Activated CD8-positive, alpha-beta memory T cell treated with anti-CD3 and anti-CD28 coated beads for 24 hours (primary cell): ENCODE data around the gene TP73.

Source experiments
- DNase-seq: peaks from one replicate; pipeline ENCODE4 v3.0.0-alpha.2; 2020

Gene TP73

GRCh38 chr1:3731583-3732433, 79.5 kb downstream of the TP73 start:
- DNase-seq: no peak

DNA sequence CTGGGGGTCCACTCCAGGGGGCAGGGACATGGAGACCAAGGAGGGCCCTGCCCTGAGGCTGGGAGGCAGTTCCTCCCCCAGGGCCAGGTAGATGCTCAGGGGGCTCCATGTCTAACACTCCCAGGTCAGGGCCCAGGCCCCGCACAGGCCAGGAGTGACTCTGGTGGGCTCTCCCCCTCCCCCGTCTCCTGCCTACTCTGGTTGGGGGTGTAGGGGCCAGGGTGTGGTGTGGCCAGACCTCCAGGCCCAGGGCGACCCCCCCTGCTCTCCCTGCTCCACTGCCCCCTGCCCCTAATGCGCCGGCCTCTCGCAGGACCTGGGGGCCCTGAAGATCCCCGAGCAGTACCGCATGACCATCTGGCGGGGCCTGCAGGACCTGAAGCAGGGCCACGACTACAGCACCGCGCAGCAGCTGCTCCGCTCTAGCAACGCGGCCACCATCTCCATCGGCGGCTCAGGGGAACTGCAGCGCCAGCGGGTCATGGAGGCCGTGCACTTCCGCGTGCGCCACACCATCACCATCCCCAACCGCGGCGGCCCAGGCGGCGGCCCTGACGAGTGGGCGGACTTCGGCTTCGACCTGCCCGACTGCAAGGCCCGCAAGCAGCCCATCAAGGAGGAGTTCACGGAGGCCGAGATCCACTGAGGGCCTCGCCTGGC, 80.2 kb downstream of the TP73 start:
- DNase-seq: no peak

DNA sequence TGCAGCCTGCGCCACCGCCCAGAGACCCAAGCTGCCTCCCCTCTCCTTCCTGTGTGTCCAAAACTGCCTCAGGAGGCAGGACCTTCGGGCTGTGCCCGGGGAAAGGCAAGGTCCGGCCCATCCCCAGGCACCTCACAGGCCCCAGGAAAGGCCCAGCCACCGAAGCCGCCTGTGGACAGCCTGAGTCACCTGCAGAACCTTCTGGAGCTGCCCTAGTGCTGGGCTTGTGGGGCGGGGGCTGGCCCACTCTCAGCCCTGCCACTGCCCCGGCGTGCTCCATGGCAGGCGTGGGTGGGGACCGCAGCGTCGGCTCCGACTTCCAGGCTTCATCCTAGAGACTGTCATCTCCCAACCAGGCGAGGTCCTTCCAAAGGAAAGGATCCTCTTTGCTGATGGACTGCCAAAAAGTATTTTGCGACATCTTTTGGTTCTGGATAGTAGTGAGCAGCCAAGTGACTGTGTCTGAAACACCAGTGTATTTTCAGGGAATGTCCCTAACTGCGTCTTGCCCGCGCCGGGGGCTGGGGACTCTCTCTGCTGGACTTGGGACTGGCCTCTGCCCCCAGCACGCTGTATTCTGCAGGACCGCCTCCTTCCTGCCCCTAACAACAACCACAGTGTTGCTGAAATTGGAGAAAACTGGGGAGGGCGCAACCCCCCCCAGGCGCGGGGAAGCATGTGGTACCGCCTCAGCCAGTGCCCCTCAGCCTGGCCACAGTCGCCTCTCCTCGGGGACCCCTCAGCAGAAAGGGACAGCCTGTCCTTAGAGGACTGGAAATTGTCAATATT, 81.0 kb downstream of the TP73 start:
- no peak for DNase-seq

DNA sequence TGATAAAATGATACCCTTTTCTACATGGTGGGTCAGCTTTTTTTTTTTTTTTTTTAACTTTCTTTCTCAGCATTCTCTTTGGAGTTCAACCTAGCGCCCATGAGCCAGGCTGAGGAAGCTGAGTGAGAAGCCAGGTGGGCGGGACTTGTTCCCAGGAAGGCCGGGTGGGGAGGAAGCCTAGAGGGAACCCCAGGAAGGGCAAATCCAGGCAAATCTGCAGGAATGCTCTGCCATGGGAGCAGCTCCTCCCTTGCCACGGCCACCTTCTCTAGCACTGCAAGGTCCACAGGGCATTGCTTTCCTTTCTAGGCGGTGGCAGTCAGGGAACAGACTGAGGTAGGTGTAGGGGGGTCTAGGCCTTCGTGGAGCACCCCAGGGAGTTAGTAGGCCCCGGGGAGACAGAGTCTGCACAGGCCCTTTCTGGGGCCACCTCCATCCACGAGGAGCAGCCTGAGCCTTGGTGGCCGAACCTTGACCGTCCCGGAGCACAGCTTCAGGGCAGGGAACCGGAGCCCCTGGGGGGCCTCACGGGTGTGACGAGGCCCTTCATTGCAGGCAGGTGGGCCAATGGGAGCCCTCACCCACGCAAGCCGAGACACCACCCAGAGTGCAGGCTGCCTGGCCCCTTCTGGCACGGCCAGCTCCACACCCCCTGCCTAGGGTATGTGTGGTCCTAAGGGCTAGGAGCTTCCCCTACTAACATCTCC, 81.7 kb downstream of the TP73 start:
- DNase-seq: no peak

DNA sequence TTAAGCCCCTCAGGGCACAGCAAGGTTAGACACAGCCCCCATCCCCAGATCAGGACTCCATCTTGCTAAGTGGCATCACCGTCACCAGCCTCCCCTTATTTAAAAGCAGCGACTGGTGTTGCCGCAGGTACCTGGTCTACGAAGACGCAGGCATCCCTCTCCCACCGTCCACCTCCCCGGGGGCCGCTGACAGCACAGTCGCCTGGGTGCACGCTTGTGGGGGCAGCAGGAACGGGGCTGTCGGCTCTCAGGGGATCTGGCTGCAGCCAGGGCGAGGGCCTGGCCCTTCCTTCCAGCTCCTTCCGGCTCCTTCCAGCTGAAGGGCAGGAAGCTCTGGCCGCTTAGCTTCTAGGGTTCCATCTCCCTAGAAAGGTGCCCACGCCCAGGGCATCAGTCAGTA, 82.3 kb downstream of the TP73 start:
- DNase-seq: no peak

DNA sequence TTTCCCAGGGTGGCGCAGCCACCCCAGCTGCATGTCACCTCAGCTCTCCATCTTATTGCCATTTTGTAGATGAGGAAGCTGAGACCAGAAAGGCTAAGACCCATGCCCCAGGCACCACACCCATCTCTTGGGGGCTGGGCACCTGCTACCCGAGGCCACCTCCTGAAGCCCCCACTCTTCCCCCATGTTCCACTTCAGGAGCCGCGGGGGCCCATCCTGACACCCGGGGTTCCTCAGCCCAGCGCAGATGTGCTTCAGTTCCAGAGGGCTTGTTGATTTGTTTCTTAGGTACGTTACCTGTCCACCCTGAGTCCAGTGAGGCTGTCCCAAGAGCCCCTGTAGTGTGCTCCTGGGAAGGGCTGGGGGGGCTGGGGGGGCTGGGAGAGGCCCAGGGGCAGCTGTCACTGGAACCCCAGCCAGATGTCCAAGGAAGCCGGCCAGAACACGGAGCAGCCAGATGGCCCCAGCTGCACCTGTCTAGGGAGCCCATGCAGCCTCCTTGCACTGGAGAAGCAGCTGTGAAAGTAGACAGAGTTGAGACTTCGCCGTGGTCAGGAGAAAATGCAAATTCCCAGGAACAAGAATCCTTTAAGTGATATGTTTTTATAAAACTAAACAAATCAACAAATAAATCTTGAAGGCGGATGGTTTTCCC, 82.8 kb downstream of the TP73 start:
- DNase-seq: no peak

DNA sequence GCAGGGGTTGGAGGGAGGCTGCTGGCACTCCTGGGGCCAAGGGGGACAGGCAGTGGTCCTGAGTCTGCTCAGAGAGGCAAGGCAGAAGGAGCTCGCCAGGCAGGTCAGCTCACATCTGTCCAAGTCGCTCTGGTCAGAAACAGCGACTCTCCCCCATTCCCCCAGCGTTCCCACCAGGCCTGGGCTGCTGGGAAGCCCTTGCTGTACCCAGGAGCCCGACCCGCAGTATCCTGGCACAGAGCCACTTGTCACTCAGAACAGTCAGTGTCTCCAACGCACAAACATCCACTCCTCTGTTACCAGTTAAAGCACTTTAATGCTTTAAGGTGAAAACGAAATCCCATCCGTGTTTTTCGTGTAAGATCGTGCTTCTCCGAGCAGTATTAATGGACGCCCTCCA, 83.4 kb downstream of the TP73 start:
- no peak for DNase-seq

GRCh38 chr1:3736131-3736561, 83.8 kb downstream of the TP73 start:
- no peak for DNase-seq

DNA sequence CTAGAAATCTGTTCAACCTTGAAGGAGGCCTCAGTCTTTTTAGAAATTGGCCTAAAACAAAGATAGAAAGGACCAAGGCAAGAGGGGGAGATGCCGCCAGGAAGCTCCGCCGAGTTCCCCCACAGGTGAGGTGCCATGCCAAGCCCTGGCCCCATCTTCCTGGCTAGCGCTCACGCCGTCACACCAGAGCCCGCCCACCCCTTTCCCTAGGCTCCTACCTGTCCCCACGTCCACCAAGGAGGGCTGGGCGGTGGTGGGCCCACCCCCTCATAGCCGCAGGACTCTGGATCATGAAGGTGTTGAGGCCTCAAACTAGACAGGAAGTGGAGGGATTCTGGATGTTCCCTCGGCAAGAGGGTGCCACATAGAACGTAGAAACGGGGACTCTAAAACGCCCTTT, 84.4 kb downstream of the TP73 start:
- DNase-seq: no peak

- DNase-seq: no peak
These were observed 86.6 kb downstream of the TP73 start for GRCh38 chr1:3738943-3739342.

GRCh38 chr1:3740042-3740441, 87.7 kb downstream of the TP73 start:
- no peak for DNase-seq

- DNase-seq: no peak
These were observed 88.4 kb downstream of the TP73 start for GRCh38 chr1:3740752-3741151.

DNA sequence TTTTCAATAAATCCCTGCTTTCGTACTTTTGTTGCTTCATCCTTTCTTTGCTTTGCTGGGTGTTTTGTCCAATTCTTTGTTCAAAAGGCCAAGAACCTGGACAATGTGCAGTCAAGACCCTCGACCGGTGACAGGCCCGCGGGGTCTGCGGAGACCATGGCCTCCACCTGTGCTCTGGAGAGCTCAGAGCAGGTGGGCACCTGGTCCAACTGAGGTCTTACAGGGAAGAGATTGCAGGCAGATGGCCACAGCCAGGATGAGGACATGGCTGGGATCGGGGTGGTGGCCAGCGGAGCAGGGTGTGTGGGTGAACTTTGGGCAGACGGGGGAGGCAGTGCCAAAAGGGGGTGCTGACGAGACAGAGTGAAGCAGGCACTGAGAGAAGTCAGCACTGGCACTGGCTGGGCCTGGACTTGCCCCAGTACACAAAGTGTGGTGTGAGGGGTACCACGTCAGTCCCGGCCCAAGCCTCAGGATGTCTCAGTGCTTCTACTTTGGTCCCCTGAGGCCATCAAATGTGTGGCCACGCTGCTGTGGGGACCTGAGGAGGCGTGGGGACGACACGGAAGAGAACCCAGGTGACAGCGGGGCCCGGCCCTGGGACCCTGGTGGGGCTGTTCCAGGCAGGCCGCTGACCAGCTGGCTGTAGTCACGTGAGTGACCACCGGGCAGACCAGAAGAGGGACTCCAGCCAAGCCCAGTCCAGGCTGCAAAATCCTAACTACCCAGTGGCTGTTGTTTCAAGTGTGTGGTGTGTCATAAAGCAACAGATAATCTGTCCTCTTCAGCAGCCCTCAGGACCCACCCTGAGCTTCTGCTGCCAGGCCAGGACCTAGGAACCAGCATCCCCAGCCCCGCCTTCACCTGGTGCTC, 89.5 kb downstream of the TP73 start:
- DNase-seq: no peak

DNA sequence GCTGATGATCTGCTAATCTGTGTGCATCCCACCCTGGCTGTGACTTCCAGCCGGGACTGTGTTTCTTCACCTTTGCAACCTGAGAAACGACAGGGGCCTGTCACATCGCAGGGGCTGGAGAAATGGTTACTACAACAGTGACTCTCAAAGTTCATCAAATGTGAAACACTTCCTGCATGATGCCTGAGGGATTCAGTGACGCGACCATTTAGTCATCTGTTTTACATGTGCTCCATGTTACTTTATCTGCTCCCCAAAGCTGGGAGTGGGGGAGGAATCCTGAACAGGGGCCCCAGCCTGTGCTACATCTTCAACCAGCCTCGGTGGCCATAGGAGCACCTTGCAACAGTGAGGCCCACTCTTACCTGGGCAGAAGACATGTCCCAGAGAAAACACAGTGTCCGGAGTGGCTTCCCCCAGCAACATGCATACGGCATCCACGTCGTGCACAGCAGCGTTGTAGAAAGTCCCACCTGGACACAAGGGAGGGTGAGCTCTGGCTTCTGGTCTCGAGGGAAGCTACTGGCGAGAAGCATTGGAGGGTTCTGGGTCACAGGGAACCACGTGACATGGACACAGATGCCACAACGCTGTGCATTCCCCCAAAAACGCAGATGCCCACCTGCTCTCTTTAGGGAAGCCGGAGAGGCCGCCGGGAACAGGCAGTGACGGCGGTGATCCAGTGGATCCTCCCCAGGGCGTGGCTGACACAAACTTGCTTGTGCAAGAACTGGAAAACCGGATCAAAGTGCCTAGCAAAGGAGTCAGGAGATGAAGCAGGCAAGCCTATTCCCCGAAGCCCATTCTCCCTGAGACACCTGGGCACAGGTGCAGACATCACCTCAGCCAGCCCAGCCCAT, 90.4 kb downstream of the TP73 start:
- DNase-seq: no peak

GRCh38 chr1:3743421-3743820, 91.1 kb downstream of the TP73 start:
- no peak for DNase-seq

DNA sequence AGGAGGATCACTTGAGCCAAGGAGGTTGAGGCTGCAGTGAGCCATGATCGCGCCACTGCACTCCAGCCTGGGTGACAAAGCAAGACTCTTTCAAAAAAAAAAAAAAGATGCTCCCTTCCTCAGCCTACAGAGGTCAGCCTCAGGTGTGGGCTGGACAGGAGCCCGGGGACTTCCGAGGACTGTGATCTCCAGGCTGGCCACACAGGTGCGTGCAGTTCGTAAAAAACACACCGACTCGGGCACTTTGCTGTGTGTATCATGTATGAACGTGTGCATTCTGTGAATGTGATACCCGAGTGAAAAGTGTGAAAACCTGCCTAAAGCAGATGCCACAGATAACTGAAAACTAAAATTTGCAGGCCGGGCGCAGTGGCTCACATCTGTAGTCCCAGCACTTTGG, 91.5 kb downstream of the TP73 start:
- no peak for DNase-seq

- DNase-seq: no peak
These were observed 92.3 kb downstream of the TP73 start for GRCh38 chr1:3744646-3745045.

DNA sequence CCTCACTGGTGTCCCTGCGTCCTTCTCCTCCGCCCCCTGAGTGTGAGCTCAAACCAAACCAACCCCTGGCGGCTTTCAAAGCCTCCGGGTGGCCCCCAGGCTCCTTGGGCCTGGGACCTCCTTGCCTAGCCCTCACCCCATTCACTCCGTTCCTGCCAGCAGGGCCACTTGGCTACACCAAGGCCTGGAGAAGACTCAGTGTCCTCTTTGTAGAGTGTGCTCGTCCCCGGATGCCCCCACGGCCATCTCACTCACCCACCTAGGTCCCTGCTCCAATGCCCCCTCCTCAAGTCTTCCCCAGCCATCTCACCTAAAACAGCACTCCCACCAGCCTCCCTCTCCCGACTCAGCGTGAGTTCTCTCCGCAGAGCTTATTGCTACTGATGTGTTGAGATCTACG, 92.8 kb downstream of the TP73 start:
- DNase-seq: no peak

- no peak for DNase-seq
These were observed 93.5 kb downstream of the TP73 start for GRCh38 chr1:3745590-3746381.

GRCh38 chr1:3746389-3746829, 94.1 kb downstream of the TP73 start:
- DNase-seq: peak; percentile 66
